ENCODE results near the gene FTO.

The FTO gene

GRCh38 chr16:53973021-53973420 lies 269.1 kb downstream of the FTO start:
- no peak for TF ChIP-seq CTCF (IDR thresholded peaks at IDR 0.05; ENCODE audit: control insufficient read depth, insufficient read depth, low read depth, low read length, missing control alignments)
- no peak for DNase-seq (ENCODE audit: low read depth)
- no peak overlapping the region for H3K4me3 ChIP-seq (ENCODE audit: control insufficient read depth, low read depth, low read length)

GRCh38 chr16:53974484-53975080 lies 270.6 kb downstream of the FTO start:
- TF ChIP-seq CTCF (IDR thresholded peaks at IDR 0.05; ENCODE audit: control insufficient read depth, insufficient read depth, low read depth, low read length, missing control alignments) = no peak
- DNase-seq (ENCODE audit: low read depth) = no peak
- H3K4me3 ChIP-seq (ENCODE audit: control insufficient read depth, low read depth, low read length) = no peak overlapping the region

GRCh38 chr16:53980675-53981074 lies 276.7 kb downstream of the FTO start:
- H3K4me3 ChIP-seq (ENCODE audit: control insufficient read depth, low read depth, low read length) = no peak overlapping the region
- no peak for DNase-seq (ENCODE audit: low read depth)

GRCh38 chr16:53982631-53983042 lies 278.7 kb downstream of the FTO start:
- DNase-seq (ENCODE audit: low read depth) = no peak
- TF ChIP-seq CTCF (IDR thresholded peaks at IDR 0.05; ENCODE audit: control insufficient read depth, insufficient read depth, low read depth, low read length, missing control alignments) = no peak
- H3K4me3 ChIP-seq (ENCODE audit: control insufficient read depth, low read depth, low read length) = no peak overlapping the region

More at GRCh38 chr16:53980675-53981074, 276.7 kb downstream of the FTO start:
- no peak for TF ChIP-seq CTCF (IDR thresholded peaks at IDR 0.05; ENCODE audit: control insufficient read depth, insufficient read depth, low read depth, low read length, missing control alignments)

- no peak for TF ChIP-seq CTCF (IDR thresholded peaks at IDR 0.05; ENCODE audit: control insufficient read depth, insufficient read depth, low read depth, low read length, missing control alignments)
- H3K4me3 ChIP-seq (ENCODE audit: control insufficient read depth, low read depth, low read length) = no peak overlapping the region
- DNase-seq (ENCODE audit: low read depth) = no peak
These were observed 281.0 kb downstream of the FTO start for GRCh38 chr16:53984936-53985335.

DNA sequence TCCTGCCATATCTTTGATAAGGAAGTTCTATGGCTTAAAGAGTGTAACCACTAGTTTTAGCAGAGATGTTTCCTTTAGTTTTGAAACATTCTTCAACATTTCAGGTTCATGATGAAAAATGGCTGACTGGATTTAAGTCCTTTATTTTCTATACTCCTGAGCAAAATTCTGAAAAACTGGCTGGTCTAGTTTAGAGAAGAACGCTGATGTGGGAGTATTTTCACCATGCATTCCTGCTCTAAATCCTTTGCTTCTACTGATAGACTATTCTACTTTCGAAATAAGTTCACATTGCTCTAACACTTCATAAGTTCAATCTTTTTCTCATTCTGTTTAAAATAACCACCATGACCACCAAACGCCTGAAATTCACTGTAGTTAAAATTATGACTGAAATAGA lies 281.9 kb downstream of the FTO start:
- no peak overlapping the region for H3K4me3 ChIP-seq (ENCODE audit: control insufficient read depth, low read depth, low read length)
- no peak for TF ChIP-seq CTCF (IDR thresholded peaks at IDR 0.05; ENCODE audit: control insufficient read depth, insufficient read depth, low read depth, low read length, missing control alignments)
- DNase-seq (ENCODE audit: low read depth) = no peak

DNA sequence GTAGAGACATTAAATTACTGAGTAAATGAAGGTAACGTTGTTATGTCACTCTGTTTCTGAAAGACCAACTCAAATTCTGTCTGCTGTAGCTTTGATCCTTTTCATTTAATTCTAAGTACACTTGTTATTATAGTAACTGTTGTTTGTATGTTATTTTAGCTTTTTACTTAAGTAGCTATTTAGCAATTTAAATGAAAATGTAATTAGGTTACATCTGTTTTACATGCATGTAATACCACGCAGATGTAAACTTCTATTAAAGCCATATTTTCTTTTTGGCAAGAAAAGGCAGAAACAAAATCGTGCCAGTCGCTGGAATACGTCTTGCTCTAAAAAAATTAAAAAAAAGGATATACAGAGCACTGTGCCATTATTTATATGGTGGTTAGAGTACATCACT lies 282.8 kb downstream of the FTO start:
- no peak for TF ChIP-seq CTCF (IDR thresholded peaks at IDR 0.05; ENCODE audit: control insufficient read depth, insufficient read depth, low read depth, low read length, missing control alignments)
- DNase-seq (ENCODE audit: low read depth) = no peak
- H3K4me3 ChIP-seq (ENCODE audit: control insufficient read depth, low read depth, low read length) = no peak overlapping the region

Data from AG09309 (cell line).